ENCODE measurements around the gene N4BP2. TPM values are rescaled to one million over a fixed set of nuclear protein-coding genes. Genes with fewer than 3 reads are reported as not detected.

The N4BP2 gene
- total and polyA plus RNA-seq, 7 donors: 1.1 to 6.8 (median 2.7) TPM

- H3K9me3 ChIP-seq: no peaks in the 10 kb centered on the region
- WGBS, 3 donors: 86 to 89% (median 89%) methylated on average over 4 of the region's 4 CpGs
- no peak for DNase-seq
- no peak overlapping the region for H3K4me3 ChIP-seq
- peaks cover 0 to 3% of the 10 kb centered on the region in 2 donors for H3K36me3 ChIP-seq (ENCODE audit: insufficient read depth in 1 of 2, low read depth in 1 of 2)
- no peak overlapping the region for H3K27ac ChIP-seq
- no peak for TF ChIP-seq CTCF (IDR thresholded peaks at IDR 0.05)
- H3K4me1 ChIP-seq: no peaks in the 10 kb centered on the region
- intact Hi-C loops (cut with DNase I): no loop called here
- H3K27me3 ChIP-seq (ENCODE audit: insufficient read depth in 3 of 3, low read length in 2 of 3): no peaks in the 10 kb centered on the region
- ATAC-seq: no peak
Observed at GRCh38 chr4:40152637-40153036, 96.0 kb downstream of the N4BP2 start.

GRCh38 chr4:40157436-40157835, 100.8 kb downstream of the N4BP2 start:
- Histone ChIP-seq H3K36me3 (ENCODE audit: insufficient read depth in 1 of 2, low read depth in 1 of 2) (peaks cover 0 to 3% of the 10 kb centered on the region in 2 donors), H3K4me3 (no peak overlapping the region), H3K27ac (no peak overlapping the region), H3K27me3 (ENCODE audit: insufficient read depth in 3 of 3, low read length in 2 of 3) (no peaks in the 10 kb centered on the region), H3K4me1 (no peaks in the 10 kb centered on the region), H3K9me3 (no peaks in the 10 kb centered on the region)
- DNase-seq (no peak), ATAC-seq (no peak)
- intact Hi-C loops (cut with DNase I): no loop called here
- WGBS, 3 donors: 90 to 93% (median 92%) methylated on average over 4 of the region's 4 CpGs
- no peak for TF ChIP-seq CTCF (IDR thresholded peaks at IDR 0.05)

- TF ChIP-seq CTCF (IDR thresholded peaks at IDR 0.05): no peak
- intact Hi-C loops (cut with DNase I): no loop called here
- Histone ChIP-seq H3K4me3 (no peak overlapping the region), H3K36me3 (ENCODE audit: insufficient read depth in 1 of 2, low read depth in 1 of 2) (no peaks in the 10 kb centered on the region), H3K9me3 (no peaks in the 10 kb centered on the region), H3K4me1 (no peaks in the 10 kb centered on the region), H3K27ac (no peak overlapping the region), H3K27me3 (ENCODE audit: insufficient read depth in 3 of 3, low read length in 2 of 3) (no peaks in the 10 kb centered on the region)
- ATAC-seq (no peak), DNase-seq (no peak)
- WGBS, 3 donors: 95 to 96% (median 96%) methylated on average over 9 of the region's 9 CpGs
Observed at GRCh38 chr4:40160258-40160657, 103.6 kb downstream of the N4BP2 start.

GRCh38 chr4:40164459-40164858, 107.8 kb downstream of the N4BP2 start:
- no peaks in the 10 kb centered on the region for H3K4me1 ChIP-seq
- TF ChIP-seq CTCF (IDR thresholded peaks at IDR 0.05): no peak
- H3K27me3 ChIP-seq (ENCODE audit: insufficient read depth in 3 of 3, low read length in 2 of 3): no peaks in the 10 kb centered on the region
- H3K4me3 ChIP-seq: no peak overlapping the region
- ATAC-seq (no peak), DNase-seq (no peak)
- no peaks in the 10 kb centered on the region for H3K36me3 ChIP-seq (ENCODE audit: insufficient read depth in 1 of 2, low read depth in 1 of 2)
- 87 to 93% (median 88%) methylated on average over 3 of the region's 3 CpGs for WGBS, 3 donors
- peaks cover 15% of the 10 kb centered on the region for H3K9me3 ChIP-seq
- intact Hi-C loops (cut with DNase I): no loop called here
- no peak overlapping the region for H3K27ac ChIP-seq

GRCh38 chr4:40165916-40166315, 109.3 kb downstream of the N4BP2 start:
- Histone ChIP-seq H3K4me3 (no peak overlapping the region), H3K36me3 (ENCODE audit: insufficient read depth in 1 of 2, low read depth in 1 of 2) (no peaks in the 10 kb centered on the region), H3K4me1 (no peaks in the 10 kb centered on the region), H3K27ac (no peak overlapping the region), H3K9me3 (peaks cover 15% of the 10 kb centered on the region), H3K27me3 (ENCODE audit: insufficient read depth in 3 of 3, low read length in 2 of 3) (no peaks in the 10 kb centered on the region)
- DNase-seq (no peak), ATAC-seq (no peak)
- 90 to 100% (median 93%) methylated on average over 1 of the region's 1 CpG for WGBS, 3 donors
- TF ChIP-seq CTCF (IDR thresholded peaks at IDR 0.05): no peak
- intact Hi-C loops (cut with DNase I): no loop called here
